ENCODE data around the gene SDK1.

The SDK1 gene

DNA sequence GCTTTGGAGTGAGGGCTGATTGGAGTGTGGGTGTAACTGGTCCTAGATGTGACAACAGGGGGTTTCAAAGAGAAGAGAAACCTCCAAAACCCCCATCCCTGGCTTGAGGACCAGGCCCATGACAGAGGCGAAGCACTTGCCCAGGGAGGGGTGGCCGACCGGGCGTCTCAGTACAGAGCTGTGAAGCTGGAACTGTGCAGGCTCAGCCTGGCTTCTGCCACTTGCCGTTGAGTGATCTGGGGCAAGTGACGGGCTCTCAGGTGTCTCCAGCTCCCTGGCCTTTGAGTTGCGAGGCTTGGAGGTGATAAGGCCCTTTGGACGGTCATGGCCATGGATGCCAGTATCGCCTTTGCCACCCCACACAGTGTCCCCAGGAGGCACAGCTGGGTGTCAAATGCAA lies 849.7 kb downstream of the SDK1 start:
- no peak for DNase-seq

DNA sequence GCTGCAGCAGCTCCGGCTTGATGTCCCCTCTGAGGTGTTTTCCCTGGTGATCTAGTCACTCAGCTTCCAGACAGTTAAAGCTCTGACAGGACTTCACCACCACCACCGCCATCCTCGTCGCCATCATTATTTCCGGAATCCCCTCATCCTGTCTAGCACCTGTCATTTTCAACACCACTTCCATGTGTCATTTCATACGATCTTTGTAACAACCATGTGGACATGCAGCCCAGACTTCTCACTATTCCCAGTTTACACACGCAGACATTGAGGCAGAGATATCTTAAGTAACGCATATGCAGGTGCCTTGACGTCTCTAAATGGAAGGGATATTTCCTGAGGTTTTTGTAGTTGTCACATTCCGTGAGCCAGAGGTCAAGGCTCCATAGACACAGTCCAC lies 850.5 kb downstream of the SDK1 start:
- DNase-seq, result no peak

DNA sequence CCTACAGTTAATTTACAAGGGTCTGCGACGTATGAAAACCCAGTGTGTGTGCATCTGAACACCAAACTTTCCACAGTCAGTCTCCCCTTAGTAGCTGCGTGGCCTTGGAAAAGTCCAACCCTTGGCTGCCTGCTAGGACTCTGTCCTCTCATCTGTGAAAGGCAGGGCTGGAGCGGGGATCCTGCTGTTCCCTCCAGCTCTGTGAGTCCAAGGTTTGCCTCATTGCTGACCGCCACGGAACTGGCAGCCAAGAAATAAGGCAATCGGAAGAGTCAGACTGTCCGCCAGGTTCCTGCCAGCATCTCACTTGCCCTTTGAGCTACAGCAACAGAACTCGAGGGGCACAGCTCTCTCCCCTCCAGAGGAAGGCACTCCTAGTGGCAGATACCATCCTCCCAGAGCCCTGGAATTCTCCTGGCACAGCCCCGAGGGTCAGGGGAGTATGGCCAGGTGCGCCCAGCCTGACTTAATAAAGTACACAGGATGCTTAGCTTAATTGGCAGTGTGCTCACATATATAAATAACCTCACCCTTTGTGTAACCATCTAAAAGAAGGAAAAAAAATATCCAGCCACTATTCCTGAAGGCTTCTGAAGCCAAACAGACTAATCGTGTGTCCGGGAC lies 851.0 kb downstream of the SDK1 start:
- no peak for DNase-seq

DNA sequence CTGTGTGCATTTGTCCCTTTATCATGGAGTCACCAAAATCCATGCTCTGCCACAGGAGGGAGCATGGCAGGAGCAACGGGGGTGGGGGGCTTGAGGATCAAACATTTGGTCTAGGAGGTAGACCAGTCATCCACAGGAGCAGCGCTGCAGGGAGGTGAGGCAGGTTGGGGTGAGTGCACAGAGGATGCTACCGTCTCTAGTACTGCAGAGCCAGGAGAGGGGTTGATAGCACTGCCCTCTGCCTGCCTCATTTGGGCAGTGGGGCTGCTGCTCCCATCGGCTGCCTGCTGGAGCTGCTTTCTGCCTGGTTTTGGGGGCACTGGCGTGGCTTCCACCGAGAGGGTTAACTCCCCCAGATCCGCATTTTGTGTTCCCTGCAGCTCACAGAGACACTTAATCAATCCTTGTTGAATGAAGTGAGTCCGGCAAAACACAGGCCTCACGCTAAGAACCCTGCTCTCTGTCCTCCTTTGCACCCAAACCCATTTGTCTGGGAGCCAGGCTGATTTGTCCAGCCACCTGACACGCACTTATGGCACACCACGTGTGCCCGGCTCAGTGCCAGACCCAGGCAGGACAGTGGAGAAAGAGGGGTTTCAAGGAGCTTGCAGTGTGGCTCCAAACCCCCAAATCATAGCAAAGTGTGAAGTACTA lies 854.0 kb downstream of the SDK1 start:
- DNase-seq, result no peak

DNA sequence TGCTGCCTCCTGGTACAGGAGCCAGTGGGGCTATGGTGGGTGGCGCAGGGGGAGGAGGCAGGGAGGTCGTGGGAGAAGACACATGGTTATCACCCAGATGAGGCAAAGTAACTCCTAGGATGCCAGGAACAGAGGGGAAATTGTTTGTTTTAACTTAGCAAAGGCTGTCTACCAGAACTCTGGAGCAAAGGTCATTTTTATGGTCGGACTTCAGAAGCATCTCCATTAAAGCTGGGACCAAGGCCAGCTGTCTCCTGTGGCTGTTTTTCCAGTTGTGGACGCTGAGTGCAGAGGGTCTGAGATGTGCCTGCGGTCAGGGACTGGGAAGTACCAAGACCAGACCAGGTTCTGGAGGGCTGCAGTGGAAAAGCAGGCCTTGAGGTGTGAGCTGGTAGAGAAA lies 855.1 kb downstream of the SDK1 start:
- no peak for DNase-seq

DNA sequence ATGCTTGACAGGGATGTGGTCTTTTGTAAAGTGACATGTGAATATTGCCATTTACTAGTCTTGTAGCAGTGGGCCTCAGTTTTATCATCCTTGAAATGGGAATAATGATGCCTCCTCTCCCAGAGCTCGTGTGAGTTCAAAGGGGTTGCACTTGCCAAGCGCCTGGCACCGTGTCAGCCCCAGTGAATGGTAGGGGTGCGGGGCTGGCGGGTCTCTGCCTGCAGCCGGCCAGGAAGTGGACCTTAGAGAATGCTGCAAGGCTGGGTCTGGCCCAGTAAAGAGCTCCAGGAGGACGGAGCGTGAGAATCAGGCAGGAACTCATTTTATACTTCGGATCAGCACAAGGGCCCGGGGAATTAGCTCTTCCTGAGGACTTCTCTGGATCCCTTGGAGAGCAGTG lies 856.6 kb downstream of the SDK1 start:
- DNase-seq, result no peak

DNA sequence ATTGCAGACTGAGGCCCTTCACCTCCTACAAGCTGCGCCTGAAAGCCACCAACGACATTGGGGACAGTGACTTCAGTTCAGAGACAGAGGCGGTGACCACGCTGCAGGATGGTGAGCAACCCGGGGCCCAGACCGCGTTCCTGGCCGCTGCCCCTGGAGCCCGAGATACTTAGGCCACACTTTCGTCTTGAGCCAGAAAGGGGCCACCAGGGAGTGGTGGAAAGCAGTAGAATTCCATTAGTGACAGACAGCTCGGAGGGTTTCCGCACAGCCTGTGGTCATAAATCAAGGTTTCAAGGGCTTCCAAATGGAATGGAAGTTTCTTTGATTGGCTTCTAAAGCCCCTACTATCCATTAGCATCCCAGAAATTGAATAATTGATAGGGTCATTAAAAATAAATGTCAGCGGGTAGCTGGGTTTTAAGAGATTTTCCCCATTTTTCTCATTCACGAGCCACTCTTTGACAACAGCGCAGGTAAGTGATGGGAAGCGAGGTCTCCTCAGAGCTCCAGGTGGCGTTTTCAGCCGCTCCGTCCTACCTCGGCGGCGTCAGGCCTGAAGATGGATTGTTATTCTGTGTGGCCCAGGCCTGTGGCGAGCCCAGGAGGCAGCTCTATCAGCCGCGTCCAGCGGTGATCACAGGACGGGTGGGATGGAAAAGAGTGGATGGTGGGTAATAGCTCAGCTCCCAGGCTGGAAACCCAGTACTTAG lies 857.5 kb downstream of the SDK1 start:
- DNase-seq, result no peak

DNA sequence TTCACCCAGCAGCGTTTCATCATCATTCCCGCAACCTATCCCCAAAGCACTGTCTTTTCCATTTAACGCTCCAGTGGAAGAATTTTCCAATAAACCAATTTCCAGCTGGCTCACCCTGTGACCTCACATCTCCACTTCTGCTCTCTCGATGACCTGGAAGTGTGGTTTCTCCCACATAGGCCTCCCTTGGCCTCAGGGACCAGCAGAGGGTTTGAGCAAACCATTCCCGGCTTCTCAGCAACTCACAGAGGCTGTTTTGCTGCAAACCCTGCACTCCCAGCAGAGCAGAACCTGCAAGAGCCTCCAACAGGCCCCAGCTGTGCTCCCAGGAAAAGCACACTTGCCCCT lies 858.1 kb downstream of the SDK1 start:
- DNase-seq, result no peak

DNA sequence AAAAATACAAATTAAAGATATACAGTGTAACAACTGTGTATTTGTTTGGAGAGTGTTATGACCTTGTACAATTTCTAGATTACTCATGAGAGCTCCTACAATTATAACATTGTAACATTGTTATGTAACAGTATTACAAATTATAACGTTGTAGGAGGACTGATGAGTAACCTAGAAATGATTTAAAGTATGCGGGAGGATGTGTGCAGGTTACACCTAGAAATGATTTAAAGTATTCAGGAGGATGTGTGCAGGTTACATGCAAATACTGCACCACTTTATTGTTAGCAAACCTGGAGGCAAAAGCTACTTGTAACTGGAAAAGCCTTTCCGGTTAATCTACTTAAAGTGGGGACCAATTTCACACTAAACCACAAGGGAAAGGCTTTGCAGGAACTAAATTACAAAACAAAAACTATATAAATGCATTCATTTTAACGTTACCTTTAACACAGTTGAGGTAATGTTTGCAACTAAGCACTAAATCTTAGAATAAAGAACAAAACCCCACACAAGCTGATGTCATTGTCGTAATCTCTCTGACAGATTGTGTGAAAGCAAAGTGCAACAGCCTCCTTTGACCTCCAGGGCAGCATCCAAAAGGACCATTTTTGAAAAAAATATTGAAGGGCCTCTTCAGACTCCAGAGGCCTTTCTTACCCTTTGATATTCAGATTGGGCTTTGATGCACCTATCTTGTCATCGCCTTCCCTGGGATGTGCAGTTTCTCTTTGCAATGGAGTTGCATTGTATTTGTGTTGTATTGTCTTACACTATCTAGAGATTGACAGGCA lies 858.9 kb downstream of the SDK1 start:
- DNase-seq, result no peak

DNA sequence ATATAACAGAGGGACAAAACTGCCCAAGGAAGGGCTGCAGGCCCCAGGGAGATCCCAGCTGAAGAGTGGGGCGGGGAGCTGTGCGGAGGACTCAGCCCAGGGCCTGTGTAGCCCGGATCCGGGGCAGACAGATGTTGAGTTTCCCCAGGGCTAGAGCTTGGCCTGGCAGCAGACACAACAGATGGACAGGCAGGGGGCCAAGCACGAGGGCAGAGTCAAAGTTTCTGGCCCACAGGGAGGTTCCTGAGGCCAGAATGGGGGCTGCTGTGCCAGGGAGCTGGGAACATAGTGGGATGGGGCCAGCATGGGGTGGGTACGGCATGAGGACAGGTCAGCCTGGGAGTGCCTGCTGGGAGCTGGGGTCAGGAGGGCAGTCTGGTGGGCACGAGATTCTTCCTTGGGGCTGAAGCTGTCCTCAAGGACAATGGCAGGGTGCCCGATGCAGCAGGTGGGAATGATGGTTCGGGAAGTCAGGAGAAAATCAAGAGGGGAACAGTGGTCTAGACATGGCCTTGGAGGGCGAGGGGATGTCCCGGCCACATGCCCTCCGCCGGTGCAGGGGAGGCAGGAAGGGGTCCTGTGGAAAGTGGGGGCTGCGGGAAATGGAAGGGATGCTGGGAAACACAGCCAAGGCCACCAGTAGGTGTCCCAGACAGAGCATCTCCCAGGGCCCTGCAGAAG lies 862.0 kb downstream of the SDK1 start:
- no peak for DNase-seq

DNA sequence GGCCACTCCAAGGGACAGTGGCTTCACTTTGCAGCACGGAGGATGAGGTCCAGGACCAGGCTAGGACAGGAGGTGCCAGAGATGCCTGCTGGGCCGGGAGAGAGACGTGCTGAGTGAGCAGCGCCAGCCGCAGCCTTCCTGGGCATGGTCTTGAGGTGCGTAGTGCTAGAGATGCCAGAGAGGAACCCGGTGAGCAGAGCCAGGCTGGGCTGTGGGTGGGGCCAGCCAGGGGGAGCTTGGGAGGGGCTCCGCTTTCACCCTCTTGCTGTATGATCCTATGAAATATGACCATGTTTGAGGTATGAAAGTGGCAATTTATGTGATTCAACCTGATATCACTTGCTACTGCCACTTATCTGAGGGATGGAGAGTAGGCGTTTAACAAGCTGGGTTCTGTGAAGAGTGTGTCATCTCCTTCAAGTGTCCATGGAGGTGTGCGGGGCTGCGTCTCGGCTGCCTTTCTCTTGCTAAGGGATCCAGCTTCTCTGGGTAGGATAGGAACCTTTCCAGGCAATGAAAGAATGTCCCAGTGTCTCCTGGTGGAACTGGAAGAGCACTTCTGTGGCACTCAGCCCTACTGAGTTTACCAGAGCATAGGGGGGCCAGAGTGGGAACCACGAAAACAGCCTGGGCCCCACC lies 862.6 kb downstream of the SDK1 start:
- DNase-seq, result no peak

DNA sequence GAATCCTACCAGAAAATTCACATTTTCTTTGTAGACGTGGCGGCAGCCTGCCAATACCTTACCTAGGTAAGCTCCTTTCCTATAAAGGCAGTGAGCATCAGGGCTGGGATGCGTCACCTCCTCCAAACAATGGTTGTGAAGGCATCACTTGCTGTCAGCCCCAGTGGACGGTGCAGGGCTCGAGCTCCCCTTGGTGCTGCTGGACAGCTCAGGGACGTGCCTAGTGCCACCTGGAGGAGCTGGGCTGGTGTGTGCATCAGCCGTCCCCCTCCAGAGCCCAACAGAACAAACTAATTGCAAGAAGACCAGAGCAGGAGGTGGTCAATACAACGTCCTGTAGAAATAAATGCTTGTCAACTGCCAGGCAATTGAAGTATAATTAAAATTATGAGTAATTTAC lies 863.5 kb downstream of the SDK1 start:
- DNase-seq, result no peak

DNA sequence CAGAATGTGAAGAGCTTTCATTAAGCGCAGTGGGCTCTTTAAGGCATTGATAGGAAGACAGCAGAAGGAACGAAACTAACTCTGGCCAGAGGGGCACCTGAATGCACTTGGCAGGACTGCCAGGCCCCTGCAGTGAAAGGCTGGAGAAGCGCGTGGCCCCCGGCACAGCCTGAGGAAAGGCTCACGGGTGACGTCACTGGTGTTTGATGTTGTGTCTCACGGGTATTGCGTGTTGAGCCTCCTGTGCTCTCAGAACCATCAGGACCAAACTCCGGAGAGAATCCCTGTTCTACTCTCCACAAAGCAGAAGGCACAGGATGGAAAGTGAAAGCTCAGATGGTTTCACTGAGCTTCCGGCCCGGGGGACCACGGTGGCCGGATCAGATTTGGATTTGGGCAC lies 865.3 kb downstream of the SDK1 start:
- DNase-seq, result no peak

DNA sequence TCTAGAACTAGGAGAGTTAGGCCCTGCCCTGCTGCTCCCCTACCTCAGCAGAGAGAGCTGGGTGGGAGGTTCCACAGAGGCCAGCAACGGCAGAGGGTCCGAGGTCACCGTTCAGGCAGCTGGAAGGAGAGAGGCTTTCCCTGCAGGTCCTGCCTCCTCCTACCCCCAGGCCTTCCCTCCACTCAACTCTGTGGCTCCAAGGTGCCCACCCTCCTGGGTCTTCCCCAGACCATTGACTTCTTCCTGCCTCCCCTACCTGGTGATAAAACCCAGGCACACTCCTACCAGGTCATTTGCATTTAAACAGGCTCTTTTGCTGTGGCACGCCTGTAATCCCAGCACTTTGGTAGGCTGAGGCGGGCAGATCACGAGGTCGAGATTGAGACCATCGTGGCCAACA lies 865.8 kb downstream of the SDK1 start:
- no peak for DNase-seq

DNA sequence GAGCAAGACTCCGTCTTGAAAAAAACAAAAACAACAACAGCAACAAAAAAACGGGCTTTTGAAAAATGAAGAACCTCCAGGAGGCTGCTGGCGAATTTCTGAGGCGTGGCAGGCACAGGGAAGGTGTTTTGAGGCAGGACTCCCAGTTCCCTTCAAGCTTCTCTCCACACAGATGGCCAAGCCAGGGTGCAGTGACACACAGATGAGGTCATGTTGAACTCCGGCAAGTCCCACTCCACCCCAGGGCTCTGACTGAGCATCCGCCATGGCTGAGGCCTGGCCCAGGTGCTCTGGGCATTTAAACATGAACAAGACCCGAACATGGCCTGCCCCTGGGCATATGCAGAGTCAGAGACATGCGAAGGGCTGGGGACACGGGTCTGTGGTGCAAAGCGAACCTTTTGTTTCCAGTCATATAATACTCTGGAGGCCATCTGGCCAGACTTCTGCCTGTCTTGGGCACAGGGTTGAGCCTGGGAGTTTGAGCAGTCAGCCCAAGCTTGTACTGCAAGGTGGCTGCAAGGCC lies 866.4 kb downstream of the SDK1 start:
- no peak for DNase-seq

DNA sequence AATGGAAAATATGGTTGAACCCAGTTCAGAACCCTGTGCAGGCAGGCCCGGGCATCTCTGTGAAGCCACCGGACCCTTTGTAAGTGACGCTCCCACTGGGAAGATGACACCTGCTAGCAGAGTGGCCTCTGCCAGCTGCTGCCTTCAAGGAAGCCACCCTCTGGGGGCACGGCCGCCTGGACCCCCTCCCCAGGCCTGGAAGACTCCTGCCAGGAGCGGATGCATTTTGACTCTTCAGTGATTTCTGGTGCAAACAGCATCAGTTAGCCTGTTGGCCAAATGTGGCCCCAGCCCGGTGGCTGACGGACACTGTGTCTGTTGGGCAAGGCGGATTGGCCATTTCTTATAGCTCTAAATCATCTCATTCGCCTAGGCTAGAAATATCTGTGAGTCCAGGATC lies 867.0 kb downstream of the SDK1 start:
- no peak for DNase-seq

DNA sequence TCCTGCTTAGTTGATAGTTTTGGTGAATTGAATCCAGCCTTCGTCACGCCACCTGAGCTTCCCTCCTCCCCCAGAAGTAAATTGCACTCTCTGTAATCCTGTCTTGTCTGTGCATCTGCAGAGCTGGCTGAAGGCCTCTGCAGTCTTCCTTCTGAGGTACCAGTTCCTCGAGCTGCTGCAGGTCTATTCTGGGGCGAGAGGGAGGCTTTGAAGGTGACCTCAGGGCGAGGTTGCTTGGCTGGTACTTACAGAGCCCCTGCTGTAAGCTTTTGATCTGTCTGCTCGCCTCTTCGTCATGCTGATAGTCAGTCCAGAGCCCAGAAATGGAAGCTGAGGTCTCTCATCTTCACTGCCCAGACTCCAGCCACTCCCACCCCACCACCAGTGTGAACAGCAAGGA lies 867.5 kb downstream of the SDK1 start:
- no peak for DNase-seq

DNA sequence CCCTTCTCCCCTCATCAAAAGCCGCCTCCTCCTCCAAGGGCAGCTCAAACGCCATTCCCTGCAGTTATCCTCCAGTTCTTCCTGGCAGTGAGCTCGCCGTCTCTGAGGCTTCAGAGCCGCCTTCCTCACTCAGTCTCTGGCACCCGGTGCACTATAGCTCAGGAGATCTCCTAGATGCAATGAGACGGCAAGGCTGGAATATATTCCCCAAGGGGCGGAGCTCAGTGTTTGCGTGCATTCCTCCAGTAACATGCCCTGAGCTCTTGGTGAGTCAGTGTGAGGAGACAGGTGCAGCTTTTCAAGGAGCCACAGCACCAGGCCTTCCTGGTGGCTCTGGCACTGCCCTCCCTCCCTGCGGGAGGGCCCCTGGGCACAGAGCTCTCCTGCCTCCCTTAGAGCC lies 868.4 kb downstream of the SDK1 start:
- no peak for DNase-seq

DNA sequence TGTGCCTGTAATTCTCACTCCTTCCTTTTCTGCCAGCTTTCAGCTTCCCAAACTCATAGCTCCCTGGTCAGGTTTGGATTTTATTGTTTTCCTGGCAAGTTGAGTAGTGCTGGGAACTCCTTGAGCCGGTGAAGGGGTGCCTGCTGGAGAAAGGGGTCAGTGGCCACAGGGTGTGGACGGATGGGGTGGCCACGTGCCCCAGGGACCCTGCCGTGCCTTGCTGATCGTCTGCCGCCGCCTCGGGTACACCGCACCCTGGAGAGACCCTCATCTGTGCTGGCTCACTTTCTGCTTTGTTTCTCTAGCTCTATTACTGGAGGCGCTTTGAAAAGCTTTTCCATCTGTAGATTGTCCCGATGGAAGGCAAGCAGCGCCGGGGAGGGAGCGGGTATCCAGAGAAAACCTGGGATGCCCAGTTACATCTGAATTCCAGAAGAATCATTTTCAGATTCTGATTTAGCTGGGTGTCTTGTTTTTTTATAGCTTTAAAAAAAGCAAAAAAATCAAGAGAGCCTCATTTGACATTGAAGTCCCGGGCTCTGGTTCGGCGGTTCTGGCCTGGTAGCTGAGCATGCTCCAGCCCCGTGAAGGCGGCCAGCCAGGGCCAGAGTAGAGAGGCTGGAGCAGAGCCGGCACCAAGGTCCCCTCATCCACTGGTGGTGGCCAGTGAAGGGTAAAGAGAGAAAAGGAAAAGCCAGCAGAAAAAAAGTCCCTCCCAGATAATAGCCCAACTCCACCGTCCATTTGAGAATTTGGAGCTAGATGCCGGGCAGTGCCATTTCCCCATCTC lies 870.1 kb downstream of the SDK1 start:
- no peak for DNase-seq

DNA sequence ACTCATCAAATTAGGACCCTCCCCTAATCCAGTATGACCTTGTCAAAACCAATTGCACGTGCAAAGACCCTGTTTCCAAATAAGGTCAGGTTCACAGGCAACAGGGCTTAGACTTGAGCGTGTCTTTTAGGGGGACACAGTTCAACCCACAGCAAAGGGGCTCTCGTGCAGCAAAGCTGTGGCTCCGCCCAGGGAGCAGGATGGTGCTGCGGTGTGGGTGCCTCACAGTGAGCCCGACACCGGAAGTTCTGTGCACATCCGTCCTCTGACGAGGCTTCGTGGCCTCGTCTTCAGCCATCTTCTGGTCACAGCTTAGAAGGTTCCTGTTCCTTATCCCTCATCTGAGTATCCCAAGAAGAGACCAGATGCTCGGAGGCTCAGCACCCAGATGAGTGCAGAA lies 871.8 kb downstream of the SDK1 start:
- DNase-seq, result no peak

DNA sequence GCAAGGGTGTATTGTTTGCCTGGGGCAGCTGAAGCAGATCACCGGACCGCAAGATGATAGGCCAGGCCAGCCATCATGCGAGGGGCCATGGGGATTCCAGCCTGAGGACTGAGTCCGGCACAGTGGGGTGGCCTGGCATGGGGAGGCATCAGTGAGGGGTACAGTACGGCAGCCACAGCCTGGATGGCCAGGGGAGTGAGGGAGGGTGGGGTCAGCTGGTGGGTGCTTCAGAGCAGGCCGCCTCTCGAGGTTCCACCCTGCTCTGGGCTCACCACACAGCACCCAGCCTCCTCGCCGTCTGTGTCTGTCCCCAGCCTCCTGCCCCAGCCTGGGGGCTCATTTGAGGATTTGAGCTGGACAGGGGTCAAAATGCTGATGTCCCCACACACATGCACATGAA lies 872.6 kb downstream of the SDK1 start:
- DNase-seq, result no peak

DNA sequence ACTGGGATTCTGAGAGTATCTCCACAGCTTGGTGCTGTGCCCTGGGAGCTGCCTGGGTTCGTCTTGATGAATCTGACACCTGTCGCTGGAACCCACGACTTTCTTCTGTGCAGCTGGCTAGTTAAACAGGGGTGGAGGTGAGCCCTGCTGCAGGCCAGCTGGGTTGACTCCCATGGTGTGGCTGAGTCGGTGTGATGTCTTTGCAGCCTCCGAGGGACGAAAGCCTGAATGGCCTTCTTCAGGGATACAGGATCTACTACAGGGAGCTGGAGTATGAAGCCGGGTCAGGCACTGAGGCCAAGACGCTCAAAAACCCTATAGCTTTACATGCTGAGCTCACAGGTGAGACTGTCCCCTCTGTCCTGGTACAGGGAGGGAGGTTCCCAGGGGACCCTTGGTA lies 873.0 kb downstream of the SDK1 start:
- DNase-seq, result no peak
